Middle frontal gyrus (tissue), 1 donor: ENCODE results near the gene ACO1.
A peak's percentile ranks its signal among the peaks of the same experiment; 100 is the strongest.

ENCODE experiments used
- DNase-seq: peaks from one replicate; pipeline ENCODE4 v3.0.0-alpha.2; 2015; ENCODE audit warnings: low spot score; ENCODE audit errors: extremely low spot score

ACO1 gene

DNA sequence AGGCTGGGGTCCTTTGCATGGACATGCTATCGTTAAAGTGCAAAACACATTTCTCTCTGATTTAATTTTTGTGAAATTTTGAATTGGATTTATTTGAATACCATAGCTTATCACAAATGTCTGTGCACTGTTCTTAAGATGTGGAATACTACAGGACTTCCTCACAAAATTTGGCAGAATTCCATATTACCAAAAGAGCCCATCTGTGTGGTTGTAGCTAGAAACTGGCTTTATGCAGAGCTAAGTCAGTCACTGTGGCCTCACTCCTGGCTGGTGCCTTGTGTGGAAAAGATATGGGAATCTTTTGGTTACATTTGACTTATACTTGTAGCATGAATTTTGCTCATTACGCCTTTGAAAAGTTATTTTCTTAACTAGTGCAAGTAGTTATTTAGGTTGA is 35.5 kb downstream of the ACO1 start:
- DNase-seq: no peak

- DNase-seq: no peak
These were observed 37.9 kb downstream of the ACO1 start for GRCh38 chr9:32422237-32422806.

- DNase-seq: no peak
These were observed 38.9 kb downstream of the ACO1 start for GRCh38 chr9:32423371-32423770.

DNA sequence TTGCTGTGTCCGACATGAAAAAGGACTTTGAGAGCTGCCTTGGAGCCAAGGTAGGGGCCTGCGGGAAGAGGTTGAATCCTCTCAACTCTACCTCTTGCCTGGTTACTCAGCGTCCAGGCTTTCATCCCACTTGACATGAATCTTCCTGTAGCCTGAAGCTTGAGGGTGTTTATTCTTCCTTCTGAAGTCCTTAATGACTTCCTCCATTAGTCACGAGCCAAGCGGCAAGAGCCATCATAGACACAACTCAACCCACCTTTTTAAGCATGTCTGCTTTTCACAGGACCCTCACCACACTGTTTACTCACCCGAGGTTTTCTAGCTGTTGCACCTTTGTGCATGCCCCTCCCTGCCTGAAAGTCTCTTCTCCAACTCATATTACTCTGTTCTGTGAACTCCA is 40.2 kb downstream of the ACO1 start:
- DNase-seq: no peak

GRCh38 chr9:32426278-32426939 is 42.0 kb downstream of the ACO1 start:
- no peak for DNase-seq

DNA sequence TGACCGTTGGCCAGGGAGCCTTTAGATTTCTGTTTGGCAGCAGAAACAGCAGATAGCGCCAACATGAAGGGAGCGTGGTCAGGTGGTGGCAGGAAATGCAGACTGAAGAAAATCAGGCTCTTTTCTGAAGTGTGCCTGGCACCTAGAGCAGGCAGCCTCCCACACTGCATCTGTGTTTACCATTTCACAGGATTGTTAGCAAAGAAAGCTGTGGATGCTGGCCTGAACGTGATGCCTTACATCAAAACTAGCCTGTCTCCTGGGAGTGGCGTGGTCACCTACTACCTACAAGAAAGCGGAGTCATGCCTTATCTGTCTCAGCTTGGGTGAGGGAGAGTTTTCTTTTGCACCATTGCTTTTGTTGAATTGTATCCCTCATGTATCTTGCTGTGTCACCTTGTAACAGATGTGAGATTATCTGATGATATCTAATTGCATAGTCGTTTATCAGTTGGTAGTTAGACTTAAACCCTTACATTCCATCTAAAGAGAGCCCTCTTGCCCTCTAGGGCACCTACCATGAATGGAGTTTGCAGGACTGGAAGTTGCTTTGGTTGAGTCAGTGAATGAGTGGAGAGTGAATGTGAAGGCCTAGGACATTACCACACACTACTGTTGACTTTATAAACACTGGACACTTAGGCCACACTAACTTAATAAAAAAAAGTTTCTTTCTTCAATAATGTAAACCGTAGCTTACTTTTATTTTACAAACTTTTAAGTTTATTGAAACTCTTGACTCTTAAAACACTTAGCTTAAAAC is 42.8 kb downstream of the ACO1 start:
- peak; percentile 27 for DNase-seq

- DNase-seq: no peak
These were observed 46.3 kb downstream of the ACO1 start for GRCh38 chr9:32430720-32431119.

DNA sequence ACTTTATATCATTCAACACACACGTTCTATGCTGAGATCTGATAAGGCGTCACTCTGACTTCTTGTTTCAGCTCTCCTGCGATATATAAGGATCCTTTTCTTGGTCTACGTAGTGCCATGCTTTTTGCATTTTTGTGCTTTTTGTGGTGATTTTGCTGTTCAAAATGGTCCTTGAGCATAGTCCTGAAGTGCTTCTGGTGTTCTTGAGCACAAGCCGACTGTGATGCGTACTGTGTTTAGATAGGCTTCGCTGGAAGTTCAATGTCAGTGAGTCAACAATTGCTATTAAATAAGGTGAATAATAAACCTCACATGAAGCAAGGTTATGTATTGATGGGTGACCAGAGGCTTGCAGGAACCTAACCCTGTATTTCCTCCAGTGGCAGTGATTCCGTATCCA is 46.8 kb downstream of the ACO1 start:
- no peak for DNase-seq

- no peak for DNase-seq
These were observed 47.6 kb downstream of the ACO1 start for GRCh38 chr9:32431940-32432555.

GRCh38 chr9:32434892-32435291 is 50.4 kb downstream of the ACO1 start:
- DNase-seq: no peak

GRCh38 chr9:32441678-32442077 is 57.2 kb downstream of the ACO1 start:
- DNase-seq: no peak

DNA sequence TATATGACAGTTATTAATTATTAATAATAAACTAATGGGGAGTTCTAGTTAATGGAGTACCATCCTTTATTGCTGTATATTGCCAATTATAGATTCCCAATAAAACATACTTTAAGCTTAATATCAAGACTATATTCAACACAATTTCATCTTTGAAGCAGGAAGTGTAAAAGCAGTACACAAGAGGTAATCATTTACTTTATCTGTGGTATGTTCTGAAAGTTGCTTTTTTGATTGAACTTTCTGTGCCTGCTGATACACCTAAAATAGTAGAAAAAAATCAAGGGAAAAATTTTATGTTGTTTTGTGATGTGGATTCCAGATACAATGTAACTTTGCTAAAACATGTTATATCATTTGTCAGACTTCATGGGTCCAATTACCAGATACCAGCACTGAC is 58.0 kb downstream of the ACO1 start:
- DNase-seq: no peak

DNA sequence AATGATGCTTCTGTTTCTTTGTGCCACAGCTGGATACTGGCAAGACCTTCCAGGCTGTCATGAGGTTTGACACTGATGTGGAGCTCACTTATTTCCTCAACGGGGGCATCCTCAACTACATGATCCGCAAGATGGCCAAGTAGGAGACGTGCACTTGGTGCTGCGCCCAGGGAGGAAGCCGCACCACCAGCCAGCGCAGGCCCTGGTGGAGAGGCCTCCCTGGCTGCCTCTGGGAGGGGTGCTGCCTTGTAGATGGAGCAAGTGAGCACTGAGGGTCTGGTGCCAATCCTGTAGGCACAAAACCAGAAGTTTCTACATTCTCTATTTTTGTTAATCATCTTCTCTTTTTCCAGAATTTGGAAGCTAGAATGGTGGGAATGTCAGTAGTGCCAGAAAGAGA is 65.5 kb downstream of the ACO1 start:
- no peak for DNase-seq

DNA sequence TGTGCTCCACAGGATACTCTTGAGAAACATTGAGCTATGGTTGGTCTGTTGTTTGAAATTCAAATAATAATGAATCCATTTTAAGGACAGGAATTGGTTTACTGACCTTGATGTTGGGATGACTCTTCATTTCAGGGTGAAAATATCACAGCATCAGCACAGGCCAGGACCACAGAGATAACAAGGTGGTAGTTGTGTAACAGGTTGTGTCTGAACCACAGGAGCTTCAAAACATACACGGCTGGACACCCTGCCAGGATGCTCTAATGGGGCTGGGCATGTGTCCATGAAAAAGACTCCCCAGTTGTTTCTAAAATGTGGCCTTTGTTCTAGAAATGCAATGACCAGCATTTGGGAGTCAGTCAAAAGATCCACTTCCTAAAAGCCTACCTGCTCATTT is 69.8 kb downstream of the ACO1 start:
- no peak for DNase-seq

DNA sequence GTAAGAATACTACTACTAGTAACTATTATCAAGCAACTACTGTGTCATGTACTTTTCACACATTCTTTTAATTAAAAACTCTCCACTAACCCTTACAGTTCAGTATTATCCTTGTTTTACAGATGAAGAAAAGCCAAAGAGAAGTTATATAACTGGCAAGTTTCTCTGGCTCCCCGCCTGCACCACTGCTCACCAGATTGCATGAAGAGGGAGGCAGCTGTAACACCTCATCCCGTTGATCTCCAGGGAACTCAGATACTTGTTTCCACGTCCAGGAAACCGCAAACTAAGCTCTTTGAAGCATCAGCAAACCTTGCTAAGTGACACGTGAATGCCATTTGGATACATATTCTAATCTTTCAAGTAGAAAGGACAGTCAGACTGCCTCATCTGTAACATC is 71.3 kb downstream of the ACO1 start:
- no peak for DNase-seq

DNA sequence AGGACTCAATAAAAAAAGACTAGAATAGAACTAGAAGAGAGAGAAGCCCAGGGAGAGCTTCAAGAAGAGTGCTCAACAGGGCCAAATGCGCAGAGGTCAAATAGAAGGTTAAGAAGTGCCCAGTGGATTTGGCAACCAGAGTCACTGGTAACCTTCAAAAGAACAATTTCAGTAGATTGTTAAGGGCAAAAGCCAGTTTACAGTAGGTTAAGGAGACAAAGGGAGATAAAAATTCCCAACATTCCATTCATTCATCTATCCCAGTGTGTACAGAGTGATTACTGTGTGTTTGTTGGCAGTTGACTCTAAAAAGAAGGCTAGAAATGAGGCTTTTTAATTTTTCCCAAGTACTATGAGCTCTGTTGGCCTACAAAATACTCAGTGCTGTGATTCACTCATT is 72.1 kb downstream of the ACO1 start:
- no peak for DNase-seq

DNA sequence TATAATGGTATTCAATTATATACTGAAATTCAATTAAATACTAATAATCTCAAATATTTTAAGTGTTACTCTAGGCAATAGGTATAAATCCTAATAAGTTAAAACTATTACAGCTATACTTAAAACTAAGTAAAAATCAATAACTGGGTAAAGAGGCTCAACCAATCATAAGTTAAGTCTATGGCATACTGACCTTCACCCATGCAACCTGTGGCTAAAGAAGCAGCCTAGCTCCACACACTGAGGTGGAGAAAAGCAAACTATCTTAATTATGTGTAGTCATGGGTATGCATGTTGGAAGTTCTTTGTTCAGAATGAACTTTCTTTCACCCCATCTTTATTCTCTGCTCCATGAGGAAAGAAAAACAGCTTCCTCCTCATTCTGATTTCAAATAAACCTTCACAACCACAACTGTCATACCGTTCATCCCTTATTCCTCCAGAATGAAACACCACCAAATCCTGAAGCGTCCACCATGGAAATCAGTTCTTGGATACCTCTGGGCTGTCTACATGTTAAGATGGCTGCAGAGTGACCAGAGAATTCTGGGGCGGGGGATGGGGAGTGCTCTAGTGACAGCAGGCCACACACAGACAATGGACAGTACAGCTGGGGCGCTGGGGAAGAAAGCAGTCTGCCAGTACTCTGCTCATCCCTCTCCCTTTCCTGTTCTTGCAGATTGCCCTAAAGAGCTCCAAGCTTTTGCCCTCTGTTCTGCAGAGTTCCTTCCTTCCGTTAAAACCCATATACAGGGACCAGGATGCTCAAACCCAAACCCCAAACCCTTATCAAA is 79.3 kb downstream of the ACO1 start:
- no peak for DNase-seq

DNA sequence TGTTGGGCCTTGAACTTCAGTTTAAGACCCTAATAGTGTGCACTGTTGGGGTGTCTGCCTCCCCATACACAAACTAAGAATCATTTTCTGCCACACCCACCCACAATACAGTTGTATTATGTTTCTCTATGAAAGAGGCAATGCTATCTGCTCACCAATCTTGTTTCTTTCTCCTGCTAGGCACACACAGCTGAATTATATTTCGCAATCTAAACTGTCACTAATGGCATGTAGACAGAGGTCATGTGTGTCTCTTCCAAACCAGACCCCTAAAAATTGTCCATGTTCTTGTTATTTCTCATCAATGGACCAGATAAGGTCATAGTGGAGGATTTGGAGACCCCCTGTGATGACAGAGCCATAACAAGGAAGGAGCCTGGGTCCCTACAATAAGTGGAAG is 84.3 kb downstream of the ACO1 start:
- DNase-seq: no peak

DNA sequence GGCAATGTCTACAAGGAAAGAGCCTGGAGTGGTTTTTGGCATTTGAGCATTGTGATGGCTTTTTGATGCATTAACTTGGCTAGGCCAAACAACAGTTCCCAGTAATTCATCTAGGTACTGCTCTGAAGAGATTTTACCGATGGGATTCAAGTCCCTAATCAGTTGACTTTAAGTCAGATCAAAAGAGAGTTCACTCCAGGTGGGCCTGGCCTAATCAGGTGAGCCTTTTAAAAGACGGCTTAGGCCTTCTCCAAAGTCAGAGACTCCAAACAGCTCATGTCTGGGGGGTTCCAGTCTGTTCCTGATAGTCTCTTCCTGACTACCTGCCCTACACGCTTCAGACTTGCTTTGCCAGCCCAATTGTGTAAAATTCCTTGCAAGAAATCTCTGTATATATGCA is 87.9 kb downstream of the ACO1 start:
- no peak for DNase-seq

DNA sequence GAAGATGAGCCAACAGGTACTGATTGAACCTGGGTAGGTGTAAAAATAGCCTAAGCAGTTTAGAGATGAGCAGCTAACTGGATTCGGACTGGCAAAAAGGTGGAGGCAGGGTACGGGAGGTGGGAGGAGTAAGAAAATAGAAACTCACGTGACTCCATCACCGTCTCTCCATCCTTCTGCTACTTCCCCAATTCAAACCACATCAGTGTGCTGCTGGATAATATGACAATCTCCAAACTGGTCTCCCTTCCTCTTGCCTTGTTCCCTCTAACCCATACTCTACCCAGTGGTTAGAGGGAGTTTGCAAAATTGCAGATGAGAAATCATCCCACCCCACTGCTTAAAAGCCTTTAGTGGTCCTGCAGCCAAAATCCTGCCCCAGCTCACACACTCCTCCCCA is 98.9 kb downstream of the ACO1 start:
- DNase-seq: no peak

- no peak for DNase-seq
These were observed 102.6 kb downstream of the ACO1 start for GRCh38 chr9:32486839-32487562.
